ENCODE data around the gene DNAH6.

- no peak for TF ChIP-seq CTCF (IDR thresholded peaks at IDR 0.05)
- no peak for TF ChIP-seq POLR2A (IDR thresholded peaks at IDR 0.05)
- no peak for TF ChIP-seq POLR2AphosphoS5 (IDR thresholded peaks at IDR 0.05)
Measured at GRCh38 chr2:84631985-84632384, 115.7 kb downstream of the DNAH6 start.
